GM06990 (cell line): ENCODE measurements around the gene AEN.

ENCODE experiments used
- DNase-seq: peaks from one replicate; pipeline ENCODE4 v3.0.0-alpha.2; 2011; ENCODE audit not compliant: insufficient read length; ENCODE audit errors: extremely low read depth
- H3K27me3 ChIP-seq: replicated peaks from 2 replicates; pipeline ENCODE4 v1.6.0; 2011; ENCODE audit warnings: low read length; ENCODE audit not compliant: control insufficient read depth, insufficient read depth
- H3K36me3 ChIP-seq: 2 replicates; pipeline ENCODE4 v1.5.1; 2011; ENCODE audit warnings: low read length; ENCODE audit not compliant: control insufficient read depth, insufficient read depth
- H3K4me3 ChIP-seq: replicated peaks from 2 replicates; pipeline ENCODE4 v1.5.1; 2011; ENCODE audit warnings: low read depth, mild to moderate bottlenecking, control low read depth, low read length
- TF ChIP-seq, protein P1 (sequence below): IDR thresholded peaks from 2 replicates; pipeline ENCODE4 v1.5.1; 2011; ENCODE audit warnings: low read length, control low read depth, mild to moderate bottlenecking, inconsistent platforms; ENCODE audit not compliant: insufficient read depth, poor library complexity, severe bottlenecking

Gene AEN

GRCh38 chr15:88678755-88679154 lies 57.6 kb downstream of the AEN start:
- TF ChIP-seq, protein P1, sequence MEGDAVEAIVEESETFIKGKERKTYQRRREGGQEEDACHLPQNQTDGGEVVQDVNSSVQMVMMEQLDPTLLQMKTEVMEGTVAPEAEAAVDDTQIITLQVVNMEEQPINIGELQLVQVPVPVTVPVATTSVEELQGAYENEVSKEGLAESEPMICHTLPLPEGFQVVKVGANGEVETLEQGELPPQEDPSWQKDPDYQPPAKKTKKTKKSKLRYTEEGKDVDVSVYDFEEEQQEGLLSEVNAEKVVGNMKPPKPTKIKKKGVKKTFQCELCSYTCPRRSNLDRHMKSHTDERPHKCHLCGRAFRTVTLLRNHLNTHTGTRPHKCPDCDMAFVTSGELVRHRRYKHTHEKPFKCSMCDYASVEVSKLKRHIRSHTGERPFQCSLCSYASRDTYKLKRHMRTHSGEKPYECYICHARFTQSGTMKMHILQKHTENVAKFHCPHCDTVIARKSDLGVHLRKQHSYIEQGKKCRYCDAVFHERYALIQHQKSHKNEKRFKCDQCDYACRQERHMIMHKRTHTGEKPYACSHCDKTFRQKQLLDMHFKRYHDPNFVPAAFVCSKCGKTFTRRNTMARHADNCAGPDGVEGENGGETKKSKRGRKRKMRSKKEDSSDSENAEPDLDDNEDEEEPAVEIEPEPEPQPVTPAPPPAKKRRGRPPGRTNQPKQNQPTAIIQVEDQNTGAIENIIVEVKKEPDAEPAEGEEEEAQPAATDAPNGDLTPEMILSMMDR = no peak
- Histone ChIP-seq H3K27me3 (no peaks in the 10 kb centered on the region), H3K36me3 (no peaks in the 10 kb centered on the region), H3K4me3 (no peak overlapping the region)
- DNase-seq = no peak

- H3K36me3 ChIP-seq = no peaks in the 10 kb centered on the region
- no peak for DNase-seq
- no peaks in the 10 kb centered on the region for H3K27me3 ChIP-seq
- TF ChIP-seq, protein P1 = peak; percentile 16
- H3K4me3 ChIP-seq = no peak overlapping the region
Observed at GRCh38 chr15:88680241-88681001, 59.3 kb downstream of the AEN start.

GRCh38 chr15:88681610-88682221 lies 60.6 kb downstream of the AEN start:
- Histone ChIP-seq H3K36me3 (no peaks in the 10 kb centered on the region), H3K27me3 (no peaks in the 10 kb centered on the region), H3K4me3 (no peak overlapping the region)
- TF ChIP-seq, protein P1 = no peak
- DNase-seq = no peak
